Measurements from ENCODE around the gene GID8.

GRCh38 chr20:62962891-62963613 is 25.1 kb downstream of the GID8 start:
- TF ChIP-seq POLR2AphosphoS5 (IDR thresholded peaks at IDR 0.05; ENCODE audit: low read depth, low read length) (no peak), REST (IDR thresholded peaks at IDR 0.05; ENCODE audit: insufficient read depth in 1 of 2, low read depth in 2 of 2, low read length in 2 of 2) (no peak), TAF1 (IDR thresholded peaks at IDR 0.05; ENCODE audit: borderline replicate concordance, insufficient read depth, low read length) (no peak), FOXP2 (optimal IDR thresholded peaks at IDR 0.05; ENCODE audit: borderline replicate concordance, extremely low read depth, extremely low read length, insufficient read depth) (no peak), SIN3A (IDR thresholded peaks at IDR 0.05; ENCODE audit: borderline replicate concordance, insufficient read depth, low read length) (no peak)
